NOMO-1 treated with DMSO at 0.1 percent for 48 hours (cell line): ENCODE measurements around the gene MX1.

Source experiments
- DNase-seq: peaks from one replicate; lab custom pipeline; 2025; ENCODE audit not compliant: unreplicated experiment; lab: John Stamatoyannopoulos, UW

The MX1 gene

DNA sequence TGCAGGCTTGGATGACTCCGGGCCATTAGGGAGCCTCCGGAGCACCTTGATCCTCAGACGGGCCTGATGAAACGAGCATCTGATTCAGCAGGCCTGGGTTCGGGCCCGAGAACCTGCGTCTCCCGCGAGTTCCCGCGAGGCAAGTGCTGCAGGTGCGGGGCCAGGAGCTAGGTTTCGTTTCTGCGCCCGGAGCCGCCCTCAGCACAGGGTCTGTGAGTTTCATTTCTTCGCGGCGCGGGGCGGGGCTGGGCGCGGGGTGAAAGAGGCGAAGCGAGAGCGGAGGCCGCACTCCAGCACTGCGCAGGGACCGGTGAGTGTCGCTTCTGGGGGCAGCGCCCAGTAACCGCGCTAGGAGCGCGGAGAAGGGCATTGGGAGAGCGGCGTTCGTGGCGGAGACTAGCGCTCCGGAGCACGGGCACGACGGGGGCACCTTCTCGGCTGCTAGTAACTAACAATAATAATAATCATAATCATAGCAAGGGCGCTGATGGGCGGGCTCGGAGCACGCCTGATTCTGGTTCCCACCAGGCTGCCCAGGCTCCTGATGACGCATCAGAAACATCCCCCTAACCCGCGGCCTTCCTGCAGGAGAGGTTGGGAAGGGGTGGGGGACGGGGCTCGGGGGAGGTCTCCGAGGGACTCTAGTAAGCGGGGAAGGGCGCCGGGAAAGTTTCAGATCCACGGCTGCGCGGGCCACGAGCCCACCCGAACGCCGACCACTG lies at the start of gene MX1:
TSS of gene MX1 (plus strand) at position 286 of the 722 bp plus-strand sequence. CDS start 5,832 bp downstream, outside the sequence.
- peak; percentile 24 for DNase-seq

DNA sequence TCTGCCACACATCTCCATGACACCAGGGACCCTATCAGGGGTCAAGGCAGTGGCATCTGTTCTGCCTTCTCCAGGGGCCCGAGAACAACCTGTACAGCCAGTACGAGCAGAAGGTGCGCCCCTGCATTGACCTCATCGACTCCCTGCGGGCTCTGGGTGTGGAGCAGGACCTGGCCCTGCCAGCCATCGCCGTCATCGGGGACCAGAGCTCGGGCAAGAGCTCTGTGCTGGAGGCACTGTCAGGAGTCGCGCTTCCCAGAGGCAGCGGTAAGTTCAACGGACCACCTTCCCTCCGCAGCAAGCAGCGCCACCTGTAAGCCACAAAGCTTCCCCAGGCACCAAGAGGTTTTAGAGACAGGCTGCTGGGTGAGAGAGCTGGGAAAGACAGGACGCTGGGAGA lies 48.3 kb upstream of the MX1 start:
- no peak for DNase-seq

DNA sequence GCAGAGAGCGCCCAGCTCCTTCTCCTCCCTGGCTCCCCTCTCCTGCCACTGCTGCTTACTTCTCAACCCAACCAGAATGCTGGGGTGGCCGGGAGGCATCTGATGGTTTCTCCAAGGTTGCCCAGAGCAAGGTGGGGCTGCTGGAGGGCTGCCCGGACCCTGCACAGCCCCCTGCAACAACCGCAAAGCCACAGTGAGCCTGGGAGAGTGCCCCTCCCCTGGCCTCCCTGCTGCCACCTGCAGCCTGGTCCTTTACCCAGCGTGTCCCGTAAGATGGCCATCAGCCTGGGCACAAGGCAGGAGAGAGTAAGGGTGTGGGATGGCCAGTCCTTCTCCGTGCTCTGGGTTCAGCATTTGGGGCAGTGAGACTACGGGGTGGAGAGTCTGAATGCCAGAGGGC lies 47.2 kb upstream of the MX1 start:
- DNase-seq: no peak

DNA sequence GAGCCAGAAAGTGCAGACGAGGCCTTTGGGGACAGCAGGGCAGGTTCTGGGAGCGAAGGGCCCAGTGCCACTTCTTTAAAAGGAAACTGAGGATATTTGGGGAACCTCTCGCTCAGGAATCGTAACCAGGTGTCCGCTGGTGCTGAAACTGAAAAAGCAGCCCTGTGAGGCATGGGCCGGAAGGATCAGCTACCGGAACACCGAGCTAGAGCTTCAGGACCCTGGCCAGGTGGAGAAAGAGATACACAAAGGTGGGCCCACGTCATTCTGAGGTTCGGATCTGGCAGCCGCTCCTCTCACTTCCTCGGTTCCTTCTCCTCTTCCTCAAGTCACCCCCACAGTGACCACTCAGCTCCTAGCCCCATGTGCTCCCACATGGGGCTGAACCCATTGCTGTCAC lies 46.1 kb upstream of the MX1 start:
- no peak for DNase-seq

DNA sequence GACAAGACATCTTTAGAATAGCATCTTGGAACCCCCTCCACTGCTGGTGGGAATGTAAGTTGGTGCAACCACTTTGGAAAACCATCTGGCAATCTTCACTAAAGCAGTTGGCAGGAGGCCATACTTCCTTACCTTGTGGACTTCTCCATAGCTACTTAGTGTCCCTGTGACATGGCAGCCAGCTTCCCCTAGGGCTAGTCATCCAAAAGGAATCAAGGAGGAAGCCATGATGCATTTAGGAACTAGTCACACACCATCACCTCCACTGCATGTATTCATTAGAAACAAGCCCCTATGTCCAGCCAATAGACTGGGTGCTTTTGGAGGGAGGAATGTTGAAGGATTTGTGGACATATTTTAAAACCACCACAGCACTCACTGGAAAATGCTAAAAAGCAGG lies 44.3 kb upstream of the MX1 start:
- DNase-seq: no peak

GRCh38 chr21:41387042-41387819 lies 38.8 kb upstream of the MX1 start:
- DNase-seq: no peak

DNA sequence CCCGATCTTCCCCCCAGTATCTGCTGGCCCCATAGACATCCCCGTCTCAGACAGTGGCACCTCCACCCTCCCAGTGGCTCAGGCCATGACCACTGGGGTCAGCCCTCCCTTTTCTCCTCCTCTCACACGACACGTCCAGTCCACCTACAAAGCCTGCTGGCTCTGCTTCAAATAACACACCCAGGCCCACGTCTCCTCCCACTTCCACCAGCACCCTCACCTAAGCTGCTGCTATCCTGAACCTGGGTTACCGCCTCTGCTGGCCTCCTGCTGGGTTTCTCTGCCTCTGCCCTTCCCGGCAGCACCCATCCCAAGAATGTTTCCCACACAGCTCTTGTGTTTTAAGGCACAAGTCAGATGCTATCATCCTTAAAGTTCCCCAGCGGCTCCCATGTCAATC lies 38.2 kb upstream of the MX1 start:
- no peak for DNase-seq

- no peak for DNase-seq
These were observed 37.8 kb upstream of the MX1 start for GRCh38 chr21:41388259-41388658.

- no peak for DNase-seq
These were observed 35.9 kb upstream of the MX1 start for GRCh38 chr21:41390043-41390639.

GRCh38 chr21:41393876-41394465 lies 32.1 kb upstream of the MX1 start:
- no peak for DNase-seq

- peak; percentile 78 for DNase-seq
These were observed 29.4 kb upstream of the MX1 start for GRCh38 chr21:41396558-41397075.

- no peak for DNase-seq
These were observed 28.6 kb upstream of the MX1 start for GRCh38 chr21:41397471-41397891.

GRCh38 chr21:41398251-41398650 lies 27.8 kb upstream of the MX1 start:
- no peak for DNase-seq

- DNase-seq: no peak
These were observed 27.2 kb upstream of the MX1 start for GRCh38 chr21:41398831-41399230.

DNA sequence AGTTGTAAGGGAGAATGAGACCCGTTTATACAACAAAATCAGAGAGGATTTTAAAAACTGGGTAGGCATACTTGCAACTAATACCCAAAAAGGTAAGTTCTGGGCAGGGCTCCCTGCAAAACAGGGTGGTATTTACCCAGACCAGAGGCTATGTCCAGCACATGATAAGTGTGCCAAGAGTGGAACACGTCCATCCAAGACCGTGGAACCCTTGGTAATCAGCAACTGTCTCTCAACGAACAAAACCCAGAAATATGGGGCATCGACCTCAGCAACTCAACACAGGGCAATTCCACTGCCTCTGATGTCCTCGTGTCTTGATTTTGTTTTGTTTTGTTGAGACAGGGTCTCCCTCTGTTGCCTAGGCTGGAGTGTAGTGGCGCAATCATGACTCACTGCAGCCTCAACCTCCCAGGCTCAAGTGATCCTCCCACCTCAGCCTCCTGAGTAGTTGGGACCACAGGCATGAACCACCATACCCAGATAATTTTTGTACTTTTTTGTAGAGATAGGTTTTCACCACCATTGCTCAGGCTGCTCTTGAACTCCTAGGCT lies 26.7 kb upstream of the MX1 start:
- no peak for DNase-seq

DNA sequence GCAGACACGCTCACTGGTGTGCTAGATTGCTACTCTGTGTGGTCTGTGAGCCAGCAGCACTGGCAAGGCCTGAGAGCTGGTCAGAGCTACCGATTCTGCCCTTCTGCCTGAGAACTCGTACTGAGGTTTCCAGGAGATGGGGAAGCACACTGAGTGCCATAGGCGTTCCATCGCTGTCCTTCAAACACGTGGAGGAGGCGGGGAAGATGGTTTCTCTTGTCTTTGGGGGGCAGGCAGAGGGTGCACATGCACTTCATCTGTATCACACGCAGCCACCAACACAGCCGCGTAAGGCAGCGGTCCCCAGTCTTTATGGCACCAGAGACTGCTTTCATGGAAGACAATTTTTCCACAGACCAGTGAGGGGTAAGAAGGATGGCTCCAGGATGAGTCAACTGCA lies 23.8 kb upstream of the MX1 start:
- no peak for DNase-seq

GRCh38 chr21:41402796-41403195 lies 23.2 kb upstream of the MX1 start:
- no peak for DNase-seq

DNA sequence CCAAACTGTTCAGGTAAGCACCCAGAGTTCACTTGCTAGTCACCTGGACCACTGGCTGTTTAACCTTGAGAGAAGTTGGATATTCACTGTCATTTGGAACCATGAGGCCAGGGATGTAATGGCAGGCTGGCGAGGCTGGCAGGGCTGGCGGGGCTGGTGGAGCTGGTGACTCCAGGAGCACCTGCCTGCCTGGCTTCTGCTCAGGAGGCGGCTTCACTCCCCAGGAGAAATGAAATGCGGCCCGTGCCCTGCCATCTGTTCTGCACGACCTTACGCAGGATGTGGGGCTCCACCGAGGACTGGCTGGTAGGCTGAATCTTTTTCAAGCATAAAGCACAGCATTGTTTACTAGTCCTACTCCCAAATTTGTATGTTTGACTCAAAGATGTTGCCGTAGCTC lies 22.7 kb upstream of the MX1 start:
- DNase-seq: no peak

DNA sequence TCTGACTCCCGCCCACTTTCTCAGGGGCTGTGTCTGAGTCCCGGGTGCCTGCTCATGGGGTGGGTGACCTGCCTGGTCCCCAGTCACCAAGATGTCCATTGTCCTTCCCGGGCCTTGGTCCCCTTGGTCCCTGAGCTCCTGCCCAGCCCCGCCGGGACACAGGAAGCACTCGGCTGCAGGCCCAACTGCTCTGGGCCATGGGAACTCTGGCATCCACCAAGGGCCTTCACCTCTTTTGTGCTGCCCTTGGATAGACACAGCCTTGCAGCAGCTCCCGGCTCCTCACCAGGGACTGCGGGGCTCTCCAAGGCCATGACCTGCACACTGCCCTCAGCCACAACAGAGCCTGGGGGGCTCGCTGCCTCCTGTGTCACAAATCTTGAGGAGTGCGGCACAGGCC lies 22.1 kb upstream of the MX1 start:
- no peak for DNase-seq

- DNase-seq: no peak
These were observed 20.7 kb upstream of the MX1 start for GRCh38 chr21:41405321-41405720.

DNA sequence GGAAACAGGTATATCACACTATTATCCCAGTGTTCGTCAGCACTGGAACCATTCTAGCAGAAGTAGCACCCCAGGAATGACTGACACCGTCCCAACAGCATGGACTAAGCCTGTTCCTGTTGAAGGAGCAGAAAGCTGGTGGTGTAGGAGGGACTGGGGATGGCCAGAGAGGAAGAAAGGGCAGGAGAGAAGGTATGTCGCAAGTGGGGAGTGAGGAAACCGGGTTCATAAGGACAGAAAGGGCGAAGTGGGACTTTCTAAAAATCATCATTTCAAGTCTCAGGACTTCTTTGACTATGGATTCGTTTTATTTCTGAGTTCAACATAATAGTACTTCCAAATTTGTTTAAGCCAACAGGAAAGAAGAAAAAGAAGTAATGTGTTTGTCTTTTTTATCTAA lies 19.7 kb upstream of the MX1 start:
- no peak for DNase-seq
